ENCODE data around the gene IGF2R.
"Not testable (repeated sequence)": the region's sequence is repeated elsewhere in the genome, so short reads cannot be mapped to it uniquely, and the experiment has no call there.

IGF2R gene

DNA sequence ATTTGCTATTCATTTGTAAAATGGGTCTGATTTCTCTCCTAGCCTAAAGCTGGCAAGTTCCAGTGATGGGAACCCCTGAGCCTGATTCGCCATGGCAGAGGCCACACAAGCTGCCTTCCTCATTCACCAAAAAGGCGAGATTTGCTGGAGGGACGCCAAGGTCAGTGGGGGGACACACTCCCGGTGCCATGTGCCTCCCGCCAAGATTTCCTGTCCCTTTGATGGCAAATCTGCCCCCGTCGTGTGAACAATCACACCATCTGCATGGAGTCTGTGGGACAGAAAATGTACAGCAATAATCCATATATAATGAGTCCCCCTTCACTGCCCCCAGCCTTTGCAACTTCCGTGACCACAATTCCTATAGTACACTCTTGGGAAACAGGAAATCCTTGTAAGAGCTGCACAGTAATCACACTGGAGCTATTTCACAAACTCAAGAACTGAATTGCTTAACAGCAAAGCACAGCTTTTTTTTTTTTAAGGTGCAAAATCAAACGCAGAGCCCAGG lies 15.7 kb upstream of the IGF2R start:
- DNase-seq (ENCODE audit: low spot score): no peak

DNA sequence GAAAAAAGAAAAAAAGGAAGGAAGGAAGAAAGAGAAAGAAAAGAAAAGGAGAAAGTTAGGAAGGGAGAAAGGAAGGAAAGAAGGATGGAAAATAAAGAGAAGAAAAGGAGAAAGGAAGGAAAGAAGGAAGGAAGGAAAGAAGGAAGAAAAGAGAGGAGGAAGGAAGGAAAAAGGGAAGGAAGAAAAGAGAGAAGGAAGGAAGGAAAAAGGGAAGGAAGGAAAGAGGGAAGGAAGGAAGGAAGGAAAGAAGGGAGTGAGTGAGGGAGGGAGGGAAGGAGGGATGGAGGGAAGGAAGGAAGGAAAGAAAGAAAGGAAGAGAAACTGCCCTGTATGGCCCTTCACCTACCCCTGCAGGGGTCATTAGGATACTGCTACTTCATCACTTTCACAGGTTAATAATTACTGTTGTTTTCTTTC lies 12.9 kb upstream of the IGF2R start:
- DNase-seq (ENCODE audit: low spot score): no peak

DNA sequence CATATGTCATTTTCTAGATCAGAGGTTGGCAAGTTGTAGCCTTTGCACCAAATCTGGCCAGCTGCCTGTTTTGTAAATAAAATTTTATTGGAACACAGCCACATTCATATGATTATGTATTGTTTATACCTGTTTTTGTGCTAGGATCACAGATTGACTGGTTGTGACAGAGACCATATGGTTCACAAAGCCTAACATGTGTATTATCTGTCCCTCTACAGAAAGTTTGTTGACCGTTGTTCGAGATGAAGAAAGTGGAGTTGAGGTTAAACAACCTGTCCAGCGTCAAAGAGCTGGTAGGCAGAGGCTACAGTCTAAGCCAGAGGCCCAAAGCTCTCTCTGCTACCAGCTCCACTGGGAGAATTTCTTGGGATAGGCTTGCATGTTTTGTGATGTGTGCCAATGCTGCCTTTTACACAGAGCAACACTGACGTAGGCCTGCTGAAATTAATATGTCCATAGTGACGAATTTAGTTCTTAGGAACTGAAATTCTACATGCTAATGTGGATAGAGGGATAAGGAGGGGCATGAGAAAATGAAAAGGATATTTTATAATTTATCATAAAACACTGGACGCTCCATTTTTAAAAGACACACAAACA lies 11.7 kb upstream of the IGF2R start:
- no peak for DNase-seq (ENCODE audit: low spot score)

DNA sequence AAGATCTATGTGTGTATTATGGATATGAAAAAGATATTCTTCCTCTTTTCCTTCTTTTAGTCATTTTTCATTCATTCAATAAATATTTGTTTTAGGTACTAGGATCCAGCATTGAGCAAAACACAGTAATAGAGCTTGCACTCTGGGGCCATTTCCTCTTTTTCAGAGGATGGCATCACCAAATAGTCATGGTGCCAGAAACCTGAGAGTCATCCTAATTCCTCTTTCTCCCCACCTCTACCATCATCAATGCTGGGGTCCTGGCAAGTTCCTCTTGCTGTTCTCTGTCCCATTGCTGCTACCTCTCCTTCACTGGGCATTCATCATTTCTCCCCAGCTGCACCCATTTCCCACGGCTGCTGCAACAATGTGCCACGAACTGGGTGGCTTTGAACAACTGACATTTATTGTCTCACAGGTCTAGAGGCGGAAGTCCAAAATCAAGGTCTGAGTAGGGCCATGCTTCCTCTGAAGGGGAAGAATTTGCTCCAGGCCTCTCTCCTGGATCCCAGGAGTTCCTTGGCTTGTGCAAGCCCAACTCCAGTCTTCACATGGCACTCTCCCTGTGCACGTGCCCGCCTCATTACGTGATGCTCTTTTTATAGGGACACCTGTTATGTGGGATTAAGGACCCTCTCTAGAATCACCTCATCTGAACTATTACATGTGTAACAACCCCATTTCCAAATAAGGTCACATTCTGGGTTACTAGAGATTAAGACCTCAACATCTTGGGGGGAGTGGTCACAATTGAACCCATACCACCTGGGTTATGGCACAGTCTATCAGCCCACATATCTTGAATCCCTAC lies 9.5 kb upstream of the IGF2R start:
- DNase-seq (ENCODE audit: low spot score): no peak

DNA sequence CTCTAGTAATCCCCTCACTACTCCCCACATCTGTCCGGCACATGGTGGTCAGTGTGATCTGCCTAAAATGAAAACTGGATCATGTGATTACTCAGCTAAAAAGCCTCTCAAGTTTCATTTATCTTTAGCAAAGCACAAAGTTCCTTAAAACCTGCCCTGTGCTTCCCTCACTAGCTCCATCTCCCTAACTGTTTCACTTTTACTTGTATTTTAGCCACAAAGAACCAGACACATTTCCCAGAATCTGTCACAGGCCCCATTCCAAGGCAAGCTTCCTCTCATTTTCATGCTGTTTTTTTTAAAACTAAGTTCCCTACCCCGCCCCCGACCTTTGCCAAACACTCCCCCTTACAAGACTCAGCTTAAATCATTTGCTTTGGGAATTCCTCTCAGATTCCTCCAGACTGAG lies 8.9 kb upstream of the IGF2R start:
- DNase-seq (ENCODE audit: low spot score): no peak

DNA sequence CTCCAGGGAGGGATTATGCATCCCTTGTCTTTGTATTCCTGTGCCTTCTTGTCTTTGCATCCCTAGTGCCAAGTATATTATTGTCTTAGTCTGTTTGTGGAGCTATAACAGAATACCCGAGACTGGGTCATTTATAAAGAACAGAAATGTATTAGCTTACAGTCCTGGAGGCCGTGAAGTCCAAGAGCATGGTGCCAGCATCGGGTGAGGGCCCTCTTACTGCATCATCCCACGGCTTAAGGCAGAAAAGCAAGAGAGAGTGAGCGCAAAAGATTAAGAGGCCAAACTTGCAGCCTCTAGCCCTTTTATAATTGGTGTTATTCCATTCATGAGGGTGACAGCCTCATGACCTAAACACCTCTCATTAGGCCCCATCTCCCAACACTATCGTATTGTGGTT lies 8.4 kb upstream of the IGF2R start:
- DNase-seq (ENCODE audit: low spot score): no peak

DNA sequence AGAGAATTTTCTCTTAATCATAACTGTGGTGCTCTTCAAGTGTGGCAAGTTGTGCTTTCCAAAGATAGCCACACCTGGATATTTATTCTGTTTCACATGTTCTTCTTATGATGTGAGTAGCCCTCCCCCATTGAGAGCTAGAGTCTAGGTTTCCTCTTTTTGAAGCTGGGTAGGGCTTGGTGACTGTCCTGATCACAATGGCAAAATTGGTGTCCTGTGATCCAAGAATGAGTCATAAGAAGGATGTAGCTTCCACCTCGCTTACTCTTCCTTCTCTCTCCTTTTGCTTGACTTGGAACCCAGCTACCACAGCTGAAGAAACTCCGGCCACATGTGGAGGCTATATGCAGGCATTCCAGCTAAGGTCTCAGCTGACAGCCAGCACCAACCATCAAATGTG lies 7.4 kb upstream of the IGF2R start:
- no peak for DNase-seq (ENCODE audit: low spot score)

DNA sequence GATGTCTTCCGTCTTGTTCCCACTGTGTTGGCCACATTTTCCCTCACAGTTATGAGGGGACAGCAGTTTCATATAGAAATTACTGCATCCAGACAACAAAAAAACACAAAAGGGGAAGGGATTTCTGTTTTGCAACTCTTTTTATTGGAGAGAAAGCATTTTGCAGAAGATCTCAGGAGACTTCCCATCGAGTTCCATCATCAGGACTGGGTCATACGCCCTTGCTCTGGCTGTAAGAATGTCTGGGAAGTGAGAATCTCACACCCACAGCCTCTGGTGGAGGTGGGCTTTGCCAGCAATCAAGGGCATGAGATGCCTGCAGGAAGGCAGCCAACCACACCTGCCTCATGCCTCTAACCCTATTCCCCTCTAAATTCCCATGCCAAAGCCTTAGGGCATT lies 5.8 kb upstream of the IGF2R start:
- no peak for DNase-seq (ENCODE audit: low spot score)

DNA sequence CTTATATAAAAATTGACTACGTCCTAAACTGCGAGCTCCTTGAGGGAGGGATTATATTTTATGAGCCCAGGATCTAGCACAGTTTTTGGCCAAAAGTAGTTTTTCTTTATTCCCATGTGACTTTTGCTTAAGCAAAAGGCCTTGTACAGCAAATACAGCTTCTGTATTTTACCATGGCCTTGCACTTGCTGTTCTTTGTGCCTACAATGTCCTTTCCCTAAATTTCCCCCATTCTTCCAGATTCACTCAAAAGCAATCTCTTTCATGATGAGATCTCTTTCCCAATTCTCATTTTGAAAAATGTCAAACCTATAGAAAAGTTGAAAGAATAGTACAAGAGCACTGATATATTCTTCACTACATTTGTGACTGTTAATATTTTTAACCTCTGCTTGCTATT lies 4.8 kb upstream of the IGF2R start:
- no peak for DNase-seq (ENCODE audit: low spot score)

DNA sequence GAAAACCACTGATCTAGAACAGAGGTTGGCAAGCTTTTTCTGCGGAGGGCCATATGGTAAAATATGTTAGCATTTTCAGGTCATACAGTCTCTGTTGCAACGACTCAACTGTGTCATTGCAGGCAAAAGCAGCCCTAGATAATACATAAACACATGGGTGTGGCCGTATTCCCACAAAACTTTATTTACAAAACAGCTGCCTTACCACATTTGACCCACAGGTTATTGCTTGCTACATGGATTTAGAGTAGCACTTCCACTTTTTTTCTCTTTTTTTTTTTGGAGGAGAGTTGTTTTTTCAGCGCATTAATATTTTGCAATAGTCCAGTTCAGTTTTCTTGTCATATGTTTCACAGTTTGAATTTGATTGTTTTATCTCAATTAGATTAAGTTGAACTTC lies 2.5 kb upstream of the IGF2R start:
- DNase-seq (ENCODE audit: low spot score): no peak

DNA sequence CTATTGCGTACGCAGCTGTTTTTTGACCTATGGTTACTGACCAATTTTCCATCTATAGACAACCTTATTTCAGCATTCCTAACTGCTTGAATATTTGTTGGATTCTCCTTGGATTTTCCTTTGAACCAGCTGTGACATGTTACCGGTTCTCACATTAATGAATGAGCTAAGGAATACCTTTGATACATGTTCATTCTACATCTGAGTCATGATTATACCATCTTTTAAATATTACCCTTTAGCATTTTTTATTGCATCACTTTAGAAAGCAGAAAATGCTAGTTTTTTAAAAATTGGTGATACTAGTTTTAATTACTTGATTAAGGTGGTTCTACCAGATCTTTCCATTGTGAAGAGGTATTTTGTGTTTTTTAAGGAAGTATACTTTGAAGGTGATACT lies 1.9 kb upstream of the IGF2R start:
- no peak for DNase-seq (ENCODE audit: low spot score)

DNA sequence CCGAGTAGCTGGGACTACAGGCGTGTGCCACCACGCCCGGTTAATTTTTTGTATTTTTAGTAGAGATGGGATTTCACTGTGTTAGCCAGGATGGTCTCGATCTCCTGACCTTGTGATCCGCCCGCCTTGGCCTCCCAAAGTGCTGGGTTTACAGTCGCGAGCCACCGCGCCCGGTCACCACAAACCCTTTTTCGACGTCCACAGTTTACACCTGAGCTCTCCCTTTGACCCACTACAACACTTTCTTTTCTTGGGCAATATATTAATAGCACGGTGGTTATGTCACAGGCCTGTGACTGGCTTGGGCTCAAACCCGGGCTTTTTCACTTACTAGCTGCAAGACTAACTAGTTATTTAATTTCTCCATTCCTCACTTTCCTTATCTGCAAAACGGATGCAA lies 1.3 kb upstream of the IGF2R start:
- not testable (repeated sequence) for DNase-seq (ENCODE audit: low spot score)

DNA sequence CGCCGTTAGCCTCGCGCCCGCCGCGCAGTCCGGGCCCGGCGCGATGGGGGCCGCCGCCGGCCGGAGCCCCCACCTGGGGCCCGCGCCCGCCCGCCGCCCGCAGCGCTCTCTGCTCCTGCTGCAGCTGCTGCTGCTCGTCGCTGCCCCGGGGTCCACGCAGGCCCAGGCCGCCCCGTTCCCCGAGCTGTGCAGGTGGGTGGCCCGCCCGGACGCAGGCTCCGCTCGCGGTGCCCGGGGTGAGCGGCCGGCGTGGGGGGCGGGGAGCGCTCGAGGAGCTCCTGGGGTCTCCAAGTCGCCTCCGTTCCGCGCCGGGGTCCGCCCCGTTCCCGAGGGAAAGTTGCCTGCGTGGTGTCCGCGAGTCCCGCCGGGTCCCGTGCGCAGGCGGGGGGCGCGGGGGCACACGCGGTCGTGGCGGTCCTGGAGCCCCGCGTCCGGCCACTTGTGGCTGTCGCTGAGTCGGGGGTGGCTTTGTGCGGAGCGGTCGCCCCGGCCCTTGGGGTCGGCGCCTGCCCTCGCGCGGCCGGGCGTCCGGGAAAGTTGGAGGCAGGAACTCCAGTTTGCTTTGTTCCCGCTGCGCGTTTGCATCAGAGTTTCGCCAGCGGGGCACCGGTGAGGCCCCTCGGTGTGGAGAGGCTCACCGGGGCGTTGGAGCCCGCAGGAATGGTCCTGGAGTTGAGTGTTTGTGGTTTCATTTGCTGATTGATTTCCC lies 476 bp downstream of the IGF2R start:
- DNase-seq (ENCODE audit: low spot score): peak; percentile 52

DNA sequence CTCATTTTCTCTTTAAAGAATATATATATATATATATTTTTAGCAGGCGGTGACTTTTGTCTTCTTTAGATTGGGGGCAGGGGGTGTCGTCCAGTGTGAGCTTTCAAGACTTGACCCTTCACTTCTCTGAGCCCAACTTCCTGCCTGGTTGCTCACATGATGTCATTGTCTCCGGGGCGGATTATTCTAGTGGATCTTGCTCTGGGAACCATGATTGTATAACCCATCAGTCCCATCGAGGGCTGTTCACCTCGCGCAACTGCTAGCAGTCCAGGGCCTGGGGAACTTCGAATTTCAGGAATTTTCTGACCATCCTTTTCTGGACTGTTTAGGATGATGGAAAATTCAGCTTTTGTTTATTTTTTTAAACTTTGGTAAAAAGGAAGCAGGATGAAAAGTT lies 1.0 kb downstream of the IGF2R start:
- DNase-seq (ENCODE audit: low spot score): peak; percentile 61

DNA sequence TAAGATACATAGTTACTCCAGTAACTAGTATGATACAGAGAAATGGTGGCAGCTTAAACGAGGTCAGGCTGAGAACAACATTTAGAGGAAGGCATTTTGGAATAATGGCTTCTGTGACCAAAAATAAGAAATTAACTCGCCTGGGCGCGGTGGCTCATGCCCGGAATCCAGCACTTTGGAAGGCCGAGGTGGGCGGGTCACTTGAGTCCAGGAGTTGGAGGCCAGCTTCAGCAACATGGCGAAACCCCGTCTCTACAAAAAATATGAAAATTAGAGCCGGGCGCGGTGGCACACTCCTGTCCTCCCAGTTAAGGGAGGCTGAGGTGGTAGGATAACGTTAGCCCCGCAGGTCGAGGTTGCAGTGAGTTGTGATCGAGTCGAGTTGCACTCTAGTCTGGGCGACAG lies 1.8 kb downstream of the IGF2R start:
- no peak for DNase-seq (ENCODE audit: low spot score)

DNA sequence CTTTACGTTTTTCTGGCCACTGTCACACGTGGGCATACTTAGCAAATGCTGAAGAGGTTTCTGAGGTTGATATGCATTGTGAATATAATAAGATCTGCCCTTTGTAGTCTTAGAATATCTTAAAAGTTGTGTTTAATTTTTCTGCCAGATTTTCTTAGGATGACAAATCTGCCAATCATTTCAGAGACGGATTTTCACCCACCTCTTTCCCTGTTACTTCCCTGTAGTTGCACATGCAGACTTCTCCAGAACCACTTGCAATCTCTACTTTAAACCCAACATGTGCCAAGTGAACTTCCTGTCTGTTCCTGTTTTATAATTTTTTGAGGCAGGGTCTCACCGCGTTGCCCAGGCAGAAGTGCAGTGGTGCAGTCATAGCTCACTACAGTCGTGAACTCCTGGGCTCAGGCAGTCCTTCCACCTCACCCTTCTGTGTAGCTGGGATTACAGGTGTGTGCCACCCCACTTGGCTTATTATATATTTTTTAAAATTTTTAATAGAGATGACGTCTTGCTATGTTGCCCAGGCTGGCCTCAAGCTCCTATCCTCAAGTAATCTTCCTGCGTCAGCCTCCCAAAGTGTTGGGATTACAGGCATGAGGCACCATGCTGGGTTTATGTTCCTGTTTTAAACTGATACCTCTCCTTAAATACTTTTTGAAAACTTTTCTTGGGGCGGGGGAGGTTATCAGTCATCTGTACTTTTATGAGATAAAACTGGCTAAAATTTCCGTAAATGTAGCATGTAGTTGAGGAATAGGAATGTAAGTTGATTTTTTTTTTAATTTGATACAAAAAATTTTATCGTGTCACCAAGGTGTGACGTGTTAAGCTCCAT lies 2.7 kb downstream of the IGF2R start:
- no peak for DNase-seq (ENCODE audit: low spot score)

DNA sequence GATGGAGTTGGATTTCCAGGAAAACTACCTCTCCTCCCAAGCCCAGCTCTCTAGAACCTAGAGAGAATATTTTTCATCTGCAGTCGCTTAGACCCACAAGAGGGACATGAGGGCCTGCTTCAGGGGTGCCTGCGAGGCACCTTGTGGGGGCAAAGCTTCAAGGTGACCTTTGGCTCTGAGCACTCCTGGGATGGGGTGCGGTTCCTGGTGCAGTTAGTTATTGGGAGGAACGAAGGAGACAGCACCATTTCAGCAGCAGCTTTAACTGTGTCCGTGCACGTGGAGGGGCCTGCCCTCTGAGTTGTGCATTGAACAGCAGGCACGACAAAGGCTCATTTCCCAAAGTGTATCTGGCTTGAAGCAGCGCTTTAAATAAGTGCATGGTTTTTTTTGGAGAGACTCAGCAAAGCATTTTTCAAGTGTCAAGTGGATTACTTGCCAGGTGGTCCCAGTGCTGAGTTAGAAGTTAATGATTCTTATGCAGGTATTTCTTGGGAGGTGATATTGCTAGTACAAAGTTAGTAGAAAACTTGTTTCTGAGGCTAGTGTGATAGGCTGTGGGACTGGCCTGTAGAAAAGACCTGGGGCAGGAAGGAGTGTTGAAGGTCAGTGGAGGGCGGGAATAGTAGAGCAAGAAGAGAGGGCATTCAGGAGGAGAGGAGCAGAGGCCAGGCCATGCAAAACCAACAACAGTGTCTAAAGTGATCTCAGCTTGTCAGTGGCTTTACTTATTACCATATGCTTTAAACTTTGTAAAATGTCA lies 3.8 kb downstream of the IGF2R start:
- DNase-seq (ENCODE audit: low spot score): no peak

DNA sequence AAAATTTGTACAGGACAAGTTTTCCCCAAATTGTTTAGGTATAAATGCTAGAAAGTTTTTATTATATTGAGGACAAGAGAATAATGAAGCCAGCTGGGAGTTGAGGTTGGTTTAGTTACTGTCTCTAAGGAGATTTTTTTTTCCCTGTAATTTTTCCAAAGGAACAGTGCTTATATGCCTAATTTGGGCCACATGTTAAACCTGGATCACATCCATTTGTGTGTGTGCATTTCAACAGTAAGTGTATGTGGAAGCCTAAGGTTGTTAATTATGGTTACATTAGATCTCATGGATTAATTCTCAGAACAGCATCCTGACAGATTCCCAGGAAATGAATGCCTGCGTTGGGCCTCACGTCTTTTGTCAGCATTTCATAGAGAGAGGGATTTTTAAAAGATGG lies 4.5 kb downstream of the IGF2R start:
- DNase-seq (ENCODE audit: low spot score): no peak

DNA sequence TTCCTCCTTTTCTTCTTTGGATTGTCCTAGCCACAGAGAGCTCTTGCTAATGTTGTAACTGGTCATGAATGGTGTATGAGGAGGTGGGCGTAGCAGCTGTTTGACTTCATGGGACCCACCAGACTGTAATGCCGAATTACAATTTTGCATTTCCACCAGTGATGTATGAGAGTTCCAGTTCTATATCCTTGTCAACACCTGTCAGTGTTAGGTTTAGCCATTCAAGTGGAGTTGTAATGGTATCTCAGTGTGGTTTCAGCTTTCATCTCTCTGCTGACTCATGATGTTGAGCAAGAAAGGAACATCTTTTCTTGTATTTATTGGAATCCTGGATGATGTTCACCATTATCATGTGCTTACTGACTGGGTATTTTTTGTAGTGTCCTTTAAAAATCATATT lies 5.1 kb downstream of the IGF2R start:
- DNase-seq (ENCODE audit: low spot score): no peak

DNA sequence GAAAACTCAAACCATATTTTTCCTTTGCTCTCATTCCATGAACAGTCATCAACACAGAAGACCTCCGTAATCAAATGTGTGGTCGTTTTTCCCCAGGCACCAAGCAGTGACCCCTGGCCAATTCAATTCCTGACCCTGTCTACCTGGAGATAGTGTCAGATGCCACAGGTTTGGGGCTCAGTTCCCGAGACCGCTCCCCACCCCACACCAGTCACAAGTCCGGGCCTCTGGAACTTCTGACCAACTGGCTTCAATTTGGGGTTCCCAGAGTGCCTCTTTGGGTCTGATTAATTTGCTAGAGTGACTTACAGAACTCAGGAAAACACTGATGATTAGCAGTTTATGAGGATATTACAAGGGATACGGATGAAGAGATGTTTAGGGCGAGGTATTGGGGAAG lies 6.0 kb downstream of the IGF2R start:
- DNase-seq (ENCODE audit: low spot score): no peak

DNA sequence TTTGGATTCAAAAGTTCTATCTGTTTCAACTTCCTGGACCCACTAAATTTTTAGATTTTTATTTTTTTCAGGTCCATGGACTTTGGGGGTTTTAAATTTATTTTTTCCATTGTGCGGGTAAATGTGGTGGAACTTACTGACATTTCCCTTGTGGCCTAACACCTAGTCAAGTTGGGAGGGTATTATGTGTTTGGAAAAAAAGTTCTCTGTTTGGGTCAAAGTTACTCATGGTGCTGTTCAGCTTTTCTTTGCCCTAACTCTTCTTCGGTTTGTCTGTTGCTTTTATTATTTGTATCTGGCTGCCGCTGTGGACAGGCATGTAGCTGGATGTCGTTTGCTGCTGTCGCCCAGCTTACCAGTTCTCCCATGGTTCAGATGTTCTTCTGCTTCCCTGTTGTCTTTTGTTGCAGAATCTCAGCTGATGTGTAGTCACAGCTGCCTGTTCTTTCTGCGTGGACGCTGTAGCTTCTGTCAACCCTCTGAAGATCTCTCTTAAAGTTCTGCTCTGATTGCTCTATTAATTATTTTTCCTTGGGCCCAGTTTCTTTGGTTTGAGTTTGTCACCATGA lies 7.9 kb downstream of the IGF2R start:
- DNase-seq (ENCODE audit: low spot score): no peak
